GM12891 (cell line): Measurements from ENCODE around the gene SYN1.

Source experiments
- POLR2A ChIP-seq: IDR thresholded peaks from 2 replicates; pipeline ENCODE4 v1.6.1; 2011; ENCODE audit warnings: low read depth, low read length, control low read depth
- SPI1 ChIP-seq: IDR thresholded peaks from 2 replicates; pipeline ENCODE4 v1.6.1; 2011; ENCODE audit warnings: low read depth, low read length, control low read depth
- TAF1 ChIP-seq: IDR thresholded peaks from 2 replicates; pipeline ENCODE4 v1.6.1; 2011; ENCODE audit warnings: low read depth, low read length, control low read depth

DNA sequence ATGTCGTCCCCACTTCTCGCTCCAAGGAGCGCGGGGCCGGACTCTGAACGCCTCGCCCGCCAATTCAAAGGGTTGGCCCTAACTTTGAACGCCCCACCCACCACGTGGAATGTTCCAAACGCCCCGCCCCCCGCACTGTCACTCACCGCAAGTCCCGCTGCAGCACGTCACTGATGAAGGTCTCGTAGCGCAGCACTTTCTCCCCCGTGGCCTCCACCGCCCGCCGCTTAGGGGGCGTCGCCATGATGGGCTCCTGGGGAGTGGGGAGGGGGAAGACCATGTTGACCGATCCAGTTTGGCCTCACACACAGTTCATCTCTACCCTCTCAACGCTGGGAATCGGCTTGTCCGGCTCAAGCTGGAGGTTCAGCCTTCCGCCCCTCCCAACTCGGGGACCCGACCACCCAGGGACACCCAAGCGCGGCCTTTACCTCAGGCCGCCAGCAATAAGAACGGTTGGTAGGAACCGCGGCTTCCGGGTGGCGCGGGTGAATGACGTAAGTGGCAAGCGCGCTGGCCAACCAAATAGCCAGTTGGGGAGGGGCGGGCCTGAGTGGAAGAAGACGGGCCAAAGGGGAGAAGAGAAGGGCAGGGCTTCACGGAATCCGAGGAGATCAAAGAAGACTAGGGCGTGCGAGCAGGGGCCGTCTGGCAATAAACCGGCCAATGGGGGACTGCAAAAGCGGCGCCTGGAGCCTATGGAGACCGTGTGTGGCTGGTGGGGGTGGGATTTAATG is 39.2 kb upstream of the SYN1 start, which contains the start of gene UXT:
- no peak for TF ChIP-seq SPI1
- TF ChIP-seq POLR2A = no peak; the same call in 1 of the 2 replicates
- no peak; the same call in 1 of the 2 replicates for TF ChIP-seq TAF1
